HG02884 (cell line): ENCODE data around the gene PCDHA1.
"Not testable (repeated sequence)": the region's sequence is repeated elsewhere in the genome, so short reads cannot be mapped to it uniquely, and the experiment has no call there.

Experiments
- ATAC-seq: cut with Tn5 transposase; IDR thresholded peaks from one replicate; pipeline ENCODE4 v1.9.1; 2021; ENCODE audit warnings: mild to moderate bottlenecking, moderate library complexity; ENCODE audit not compliant: unreplicated experiment

PCDHA1 gene

DNA sequence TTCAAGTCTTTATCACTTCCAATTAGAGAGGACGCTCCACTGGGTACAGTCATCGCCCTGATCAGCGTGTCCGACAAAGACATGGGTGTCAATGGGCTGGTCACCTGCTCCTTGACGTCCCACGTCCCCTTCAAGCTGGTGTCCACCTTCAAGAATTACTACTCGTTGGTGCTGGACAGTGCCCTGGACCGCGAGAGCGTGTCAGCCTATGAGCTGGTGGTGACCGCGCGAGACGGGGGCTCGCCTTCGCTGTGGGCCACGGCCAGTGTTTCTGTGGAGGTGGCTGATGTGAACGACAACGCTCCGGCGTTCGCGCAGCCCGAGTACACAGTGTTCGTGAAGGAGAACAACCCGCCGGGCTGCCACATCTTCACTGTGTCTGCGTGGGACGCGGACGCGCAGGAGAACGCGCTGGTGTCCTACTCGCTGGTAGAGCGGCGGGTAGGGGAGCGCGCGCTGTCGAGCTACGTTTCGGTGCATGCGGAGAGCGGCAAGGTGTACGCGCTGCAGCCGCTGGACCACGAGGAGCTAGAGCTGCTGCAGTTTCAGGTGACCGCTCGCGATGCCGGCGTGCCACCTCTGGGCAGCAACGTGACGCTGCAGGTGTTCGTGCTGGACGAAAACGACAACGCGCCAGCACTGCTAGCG, 22.4 kb downstream of the PCDHA1 start:
- not testable (repeated sequence) for ATAC-seq

DNA sequence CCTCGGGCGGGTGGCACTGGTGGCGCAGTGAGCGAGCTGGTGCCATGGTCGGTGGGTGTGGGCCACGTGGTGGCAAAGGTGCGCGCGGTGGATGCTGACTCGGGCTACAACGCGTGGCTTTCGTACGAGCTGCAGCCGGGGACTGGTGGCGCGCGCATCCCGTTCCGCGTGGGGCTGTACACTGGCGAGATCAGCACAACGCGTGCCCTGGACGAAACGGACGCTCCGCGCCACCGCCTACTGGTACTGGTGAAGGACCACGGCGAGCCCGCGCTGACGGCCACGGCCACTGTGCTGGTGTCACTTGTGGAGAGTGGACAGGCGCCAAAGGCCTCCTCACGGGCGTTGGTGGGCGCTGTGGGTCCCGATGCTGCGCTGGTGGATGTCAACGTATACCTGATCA, 22.9 kb downstream of the PCDHA1 start:
- ATAC-seq = no peak

DNA sequence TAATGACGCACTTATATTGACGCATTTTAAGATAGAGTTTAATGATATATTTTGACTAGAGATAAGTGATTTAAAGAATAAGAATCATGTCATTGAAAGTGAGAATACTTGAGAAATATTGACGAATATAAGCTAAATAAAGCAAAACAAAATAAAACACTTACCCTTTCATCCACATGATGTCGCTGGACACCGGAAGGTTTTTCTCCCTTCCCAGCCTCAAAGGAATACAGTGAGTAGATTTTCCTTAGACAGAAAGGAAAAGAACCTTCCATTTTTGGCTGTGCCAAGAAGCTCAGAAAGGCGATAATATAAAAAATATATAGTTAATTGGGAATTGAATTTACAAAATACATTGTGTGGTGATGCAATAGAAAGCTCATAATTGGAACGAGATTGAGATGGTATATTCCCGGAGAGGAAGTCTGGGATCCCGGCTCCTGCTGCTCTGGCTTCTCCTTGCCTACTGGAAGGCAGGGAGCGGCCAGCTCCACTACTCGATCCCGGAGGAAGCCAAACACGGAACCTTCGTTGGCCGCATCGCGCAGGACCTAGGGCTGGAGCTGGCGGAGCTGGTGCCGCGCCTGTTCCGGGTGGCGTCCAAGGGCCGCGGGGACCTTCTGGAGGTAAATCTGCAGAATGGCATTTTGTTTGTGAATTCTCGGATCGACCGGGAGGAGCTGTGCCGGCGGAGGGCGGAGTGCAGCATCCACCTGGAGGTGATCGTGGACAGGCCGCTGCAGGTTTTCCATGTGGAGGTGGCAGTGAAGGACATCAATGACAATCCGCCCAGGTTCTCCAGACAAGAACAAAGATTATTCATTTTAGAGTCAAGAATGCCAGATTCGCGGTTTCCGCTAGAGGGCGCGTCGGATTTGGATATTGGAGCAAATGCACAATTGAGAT, 35.7 kb downstream of the PCDHA1 start, which contains the start of gene PCDHA5:
Gene PCDHA5 (plus strand): TSS at position 239 of the 906 bp plus-strand sequence.
- no peak for ATAC-seq

GRCh38 chr5:140822281-140822629, 36.3 kb downstream of the PCDHA1 start:
- ATAC-seq = no peak

DNA sequence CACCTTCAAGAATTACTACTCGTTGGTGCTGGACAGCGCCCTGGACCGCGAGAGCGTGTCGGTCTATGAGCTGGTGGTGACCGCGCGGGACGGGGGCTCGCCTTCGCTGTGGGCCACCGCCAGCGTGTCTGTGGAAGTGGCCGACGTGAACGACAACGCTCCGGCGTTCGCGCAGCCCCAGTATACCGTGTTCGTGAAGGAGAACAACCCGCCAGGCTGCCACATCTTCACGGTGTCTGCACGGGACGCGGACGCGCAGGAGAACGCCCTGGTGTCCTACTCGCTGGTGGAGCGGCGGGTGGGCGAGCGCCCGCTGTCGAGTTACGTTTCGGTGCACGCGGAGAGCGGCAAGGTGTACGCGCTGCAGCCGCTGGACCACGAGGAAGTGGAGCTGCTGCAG, 37.0 kb downstream of the PCDHA1 start:
- ATAC-seq = not testable (repeated sequence)

DNA sequence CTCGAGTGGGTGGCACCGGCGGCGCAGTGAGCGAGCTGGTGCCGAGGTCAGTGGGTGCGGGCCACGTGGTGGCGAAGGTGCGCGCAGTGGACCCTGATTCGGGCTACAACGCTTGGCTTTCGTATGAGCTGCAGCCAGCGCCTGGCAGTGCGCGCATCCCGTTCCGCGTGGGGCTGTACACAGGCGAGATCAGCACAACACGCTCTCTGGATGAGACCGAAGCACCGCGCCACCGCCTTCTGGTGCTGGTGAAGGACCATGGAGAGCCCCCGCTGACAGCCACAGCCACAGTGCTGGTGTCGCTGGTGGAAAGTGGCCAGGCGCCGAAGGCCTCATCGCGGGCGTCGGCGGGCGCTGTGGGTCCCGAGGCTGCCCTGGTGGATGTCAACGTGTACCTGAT, 37.5 kb downstream of the PCDHA1 start:
- ATAC-seq = no peak

DNA sequence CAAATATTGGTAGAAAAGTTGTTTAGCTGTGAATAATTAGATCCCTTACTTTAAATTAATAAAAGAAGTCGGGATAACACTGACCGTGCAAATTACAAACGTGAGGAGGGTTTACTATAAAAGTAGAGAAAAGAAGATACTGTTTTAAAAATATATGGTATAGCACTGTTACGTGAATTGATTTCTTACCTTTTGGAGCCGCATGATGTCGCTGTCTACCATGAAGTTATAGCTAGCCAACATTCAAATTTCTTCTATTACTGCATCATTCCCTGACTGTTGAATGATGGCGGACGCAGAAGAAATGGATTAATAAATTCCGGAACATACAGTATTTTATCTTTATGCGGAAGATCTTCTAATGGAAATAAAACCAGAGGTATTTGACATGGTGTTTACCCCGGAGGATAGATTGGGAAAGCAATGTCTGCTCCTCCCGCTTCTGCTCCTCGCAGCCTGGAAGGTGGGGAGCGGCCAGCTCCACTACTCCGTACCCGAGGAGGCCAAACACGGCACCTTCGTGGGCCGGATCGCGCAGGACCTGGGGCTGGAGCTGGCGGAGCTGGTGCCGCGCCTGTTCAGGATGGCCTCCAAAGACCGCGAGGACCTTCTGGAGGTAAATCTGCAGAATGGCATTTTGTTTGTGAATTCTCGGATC, 41.9 kb downstream of the PCDHA1 start, which contains the start of gene PCDHA6:
Gene PCDHA6 (plus strand): TSS at position 257 of the 658 bp plus-strand sequence. CDS start 132 bp downstream, at position 389.
- no peak for ATAC-seq

DNA sequence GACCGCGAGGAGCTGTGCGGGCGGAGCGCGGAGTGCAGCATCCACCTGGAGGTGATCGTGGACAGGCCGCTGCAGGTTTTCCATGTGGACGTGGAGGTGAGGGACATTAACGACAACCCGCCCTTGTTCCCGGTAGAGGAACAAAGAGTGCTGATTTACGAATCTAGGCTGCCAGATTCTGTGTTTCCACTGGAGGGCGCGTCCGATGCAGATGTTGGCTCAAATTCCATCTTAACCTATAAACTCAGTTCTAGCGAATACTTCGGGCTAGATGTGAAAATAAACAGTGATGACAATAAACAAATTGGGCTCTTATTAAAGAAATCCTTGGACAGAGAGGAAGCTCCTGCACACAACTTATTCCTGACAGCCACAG, 42.4 kb downstream of the PCDHA1 start:
- ATAC-seq = no peak

DNA sequence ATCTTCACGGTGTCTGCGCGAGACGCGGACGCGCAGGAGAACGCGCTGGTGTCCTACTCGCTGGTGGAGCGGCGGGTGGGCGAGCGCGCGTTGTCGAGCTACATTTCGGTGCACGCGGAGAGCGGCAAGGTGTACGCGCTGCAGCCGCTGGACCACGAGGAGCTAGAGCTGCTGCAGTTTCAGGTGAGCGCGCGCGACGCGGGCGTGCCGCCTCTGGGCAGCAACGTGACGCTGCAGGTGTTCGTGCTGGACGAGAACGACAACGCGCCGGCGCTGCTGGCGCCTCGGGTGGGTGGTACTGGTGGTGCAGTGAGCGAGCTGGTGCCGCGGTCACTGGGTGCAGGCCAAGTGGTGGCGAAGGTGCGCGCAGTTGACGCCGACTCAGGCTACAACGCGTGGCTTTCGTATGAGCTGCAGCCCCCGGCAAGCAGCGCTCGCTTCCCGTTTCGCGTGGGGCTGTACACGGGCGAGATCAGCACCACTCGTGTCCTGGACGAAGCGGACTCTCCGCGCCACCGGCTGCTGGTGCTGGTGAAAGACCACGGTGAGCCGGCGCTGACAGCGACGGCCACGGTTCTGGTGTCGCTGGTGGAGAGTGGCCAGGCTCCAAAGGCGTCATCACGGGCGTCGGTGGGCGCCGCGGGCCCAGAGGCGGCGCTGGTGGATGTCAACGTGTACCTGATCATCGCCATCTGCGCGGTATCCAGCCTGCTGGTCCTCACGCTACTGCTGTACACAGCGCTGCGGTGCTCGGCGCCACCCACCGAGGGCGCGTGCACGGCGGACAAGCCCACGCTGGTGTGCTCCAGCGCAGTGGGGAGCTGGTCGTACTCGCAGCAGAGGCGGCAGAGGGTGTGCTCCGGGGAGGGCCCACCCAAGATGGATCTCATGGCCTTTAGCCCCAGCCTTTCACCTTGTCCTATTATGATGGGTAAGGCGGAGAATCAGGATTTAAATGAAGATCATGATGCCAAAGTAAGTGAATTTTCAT, 43.9 kb downstream of the PCDHA1 start:
- ATAC-seq = not testable (repeated sequence)

DNA sequence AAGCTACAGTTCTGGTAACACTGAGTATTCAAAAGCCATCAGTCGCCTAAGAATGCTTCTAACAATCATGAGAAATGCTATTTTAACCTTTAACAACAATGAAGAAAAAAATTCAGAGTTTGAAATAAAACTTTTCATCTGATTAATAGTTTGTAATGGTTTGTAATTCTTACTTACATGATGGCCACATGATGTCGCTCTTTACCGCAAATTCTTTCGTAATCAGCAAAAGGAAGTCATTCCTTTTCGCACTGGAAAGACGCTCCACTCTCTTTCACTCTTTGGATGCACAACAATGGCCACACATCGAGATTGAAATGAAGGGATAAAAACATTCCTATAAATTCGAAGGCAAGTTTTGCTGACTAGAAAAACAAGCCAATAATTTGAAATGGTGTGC, 48.1 kb downstream of the PCDHA1 start, which contains the start of gene PCDHA7:
Gene PCDHA7 (plus strand): TSS at position 277 of the 400 bp plus-strand sequence. CDS start 115 bp downstream, at position 392.
- ATAC-seq = no peak

DNA sequence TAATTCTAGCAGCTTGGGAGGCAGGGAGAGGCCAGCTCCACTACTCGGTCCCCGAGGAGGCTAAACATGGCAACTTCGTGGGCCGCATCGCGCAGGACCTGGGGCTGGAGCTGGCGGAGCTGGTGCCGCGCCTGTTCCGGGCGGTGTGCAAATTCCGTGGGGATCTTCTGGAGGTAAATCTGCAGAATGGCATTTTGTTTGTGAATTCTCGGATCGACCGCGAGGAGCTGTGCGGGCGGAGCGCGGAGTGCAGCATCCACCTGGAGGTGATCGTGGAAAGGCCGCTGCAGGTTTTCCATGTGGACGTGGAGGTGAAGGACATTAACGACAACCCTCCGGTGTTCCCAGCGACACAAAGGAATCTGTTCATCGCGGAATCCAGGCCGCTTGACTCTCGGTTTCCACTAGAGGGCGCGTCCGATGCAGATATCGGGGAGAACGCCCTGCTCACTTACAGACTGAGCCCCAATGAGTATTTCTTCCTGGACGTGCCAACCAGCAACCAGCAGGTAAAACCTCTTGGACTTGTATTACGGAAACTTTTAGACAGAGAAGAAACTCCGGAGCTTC, 48.6 kb downstream of the PCDHA1 start:
- ATAC-seq = not testable (repeated sequence)

- no peak for ATAC-seq
Observed at GRCh38 chr5:140835622-140836510, 49.9 kb downstream of the PCDHA1 start.

DNA sequence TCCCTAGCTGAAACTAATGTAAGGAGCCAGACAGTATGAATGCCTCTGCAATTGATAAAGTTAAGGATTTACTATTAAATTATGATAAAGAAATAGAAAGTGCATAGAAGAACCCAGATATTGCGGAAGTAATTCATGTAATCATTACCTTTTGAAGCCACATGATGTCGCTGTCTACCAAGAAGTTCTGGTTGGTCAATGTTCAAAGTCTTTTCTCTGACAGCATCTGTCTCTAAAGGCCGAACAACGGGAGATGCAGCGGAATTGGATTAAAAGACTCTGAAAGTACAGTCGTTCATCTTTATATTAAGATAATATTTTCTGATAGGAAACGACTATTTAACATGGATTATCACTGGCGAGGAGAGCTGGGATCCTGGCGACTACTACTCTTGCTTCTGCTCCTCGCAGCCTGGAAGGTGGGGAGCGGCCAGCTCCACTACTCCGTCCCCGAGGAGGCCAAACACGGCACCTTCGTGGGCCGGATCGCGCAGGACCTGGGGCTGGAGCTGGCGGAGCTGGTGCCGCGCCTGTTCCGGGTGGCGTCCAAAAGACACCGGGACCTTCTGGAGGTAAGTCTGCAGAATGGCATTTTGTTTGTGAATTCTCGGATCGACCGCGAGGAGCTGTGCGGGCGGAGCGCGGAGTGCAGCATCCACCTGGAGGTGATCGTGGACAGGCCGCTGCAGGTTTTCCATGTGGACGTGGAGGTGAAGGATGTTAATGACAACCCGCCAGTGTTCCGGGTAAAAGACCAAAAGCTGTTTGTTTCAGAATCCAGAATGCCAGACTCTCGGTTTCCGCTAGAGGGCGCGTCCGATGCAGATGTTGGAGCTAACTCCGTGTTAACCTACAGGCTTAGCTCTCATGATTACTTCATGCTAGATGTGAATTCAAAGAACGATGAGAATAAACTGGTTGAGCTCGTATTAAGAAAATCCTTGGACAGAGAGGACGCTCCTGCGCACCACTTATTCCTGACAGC, 55.3 kb downstream of the PCDHA1 start, which contains the start of gene PCDHA8:
Gene PCDHA8 (plus strand): TSS at position 210 of the 985 bp plus-strand sequence. CDS start 135 bp downstream, at position 345.
- no peak for ATAC-seq

- no peak for ATAC-seq
Observed at GRCh38 chr5:140842798-140843733, 57.1 kb downstream of the PCDHA1 start.

DNA sequence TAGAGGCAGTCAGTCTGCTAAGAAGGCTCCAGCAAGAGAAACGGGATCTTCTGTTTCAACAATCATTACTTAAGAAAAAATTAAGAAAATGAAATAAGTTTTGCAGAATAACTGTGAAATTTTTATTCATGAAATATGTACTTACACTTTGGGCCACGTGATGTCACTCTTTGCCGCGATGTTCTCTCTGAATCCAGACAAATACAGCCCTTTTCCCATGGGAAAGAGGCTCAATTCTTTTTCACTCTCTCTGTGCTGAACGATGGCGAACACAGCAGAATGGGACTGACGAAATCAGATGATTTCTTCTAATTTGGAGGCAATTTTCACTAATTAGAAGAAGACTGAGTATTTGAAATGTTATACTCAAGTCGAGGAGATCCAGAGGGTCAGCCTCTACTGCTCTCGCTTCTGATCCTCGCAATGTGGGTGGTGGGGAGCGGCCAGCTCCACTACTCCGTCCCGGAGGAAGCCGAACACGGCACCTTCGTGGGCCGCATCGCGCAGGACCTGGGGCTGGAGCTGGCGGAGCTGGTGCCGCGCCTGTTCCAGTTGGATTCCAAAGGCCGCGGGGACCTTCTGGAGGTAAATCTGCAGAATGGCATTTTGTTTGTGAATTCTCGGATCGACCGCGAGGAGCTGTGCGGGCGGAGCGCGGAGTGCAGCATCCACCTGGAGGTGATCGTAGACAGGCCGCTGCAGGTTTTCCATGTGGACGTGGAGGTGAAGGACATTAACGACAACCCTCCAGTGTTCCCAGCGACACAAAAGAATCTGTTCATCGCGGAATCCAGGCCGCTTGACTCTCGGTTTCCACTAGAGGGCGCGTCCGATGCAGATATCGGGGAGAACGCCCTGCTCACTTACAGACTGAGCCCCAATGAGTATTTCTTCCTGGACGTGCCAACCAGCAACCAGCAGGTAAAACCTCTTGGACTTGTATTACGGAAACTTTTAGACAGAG, 62.5 kb downstream of the PCDHA1 start, which contains the start of gene PCDHA9:
Gene PCDHA9 (plus strand): TSS at position 244 of the 964 bp plus-strand sequence. CDS start 114 bp downstream, at position 358.
- ATAC-seq = not testable (repeated sequence)
